HG03135 (cell line): ENCODE data around the gene JPT2.
"Not testable (repeated sequence)": the region's sequence is repeated elsewhere in the genome, so short reads cannot be mapped to it uniquely, and the experiment has no call there.

Experiments
- ATAC-seq: cut with Tn5 transposase; IDR thresholded peaks from one replicate; pipeline ENCODE4 v1.9.1; 2021; ENCODE audit warnings: mild to moderate bottlenecking, moderate library complexity; ENCODE audit not compliant: unreplicated experiment

Gene JPT2

GRCh38 chr16:1727651-1728624, 49.9 kb downstream of the JPT2 start:
- ATAC-seq, result no peak

GRCh38 chr16:1729026-1729425, 50.9 kb downstream of the JPT2 start:
- no peak for ATAC-seq

GRCh38 chr16:1729445-1729844, 51.4 kb downstream of the JPT2 start:
- no peak for ATAC-seq

GRCh38 chr16:1731073-1731472, 53.0 kb downstream of the JPT2 start:
- ATAC-seq, result no peak

- ATAC-seq, result no peak
Observed at GRCh38 chr16:1731603-1732002, 53.5 kb downstream of the JPT2 start.

GRCh38 chr16:1732071-1732470, 54.0 kb downstream of the JPT2 start:
- no peak for ATAC-seq

GRCh38 chr16:1732551-1732987, 54.5 kb downstream of the JPT2 start:
- not testable (repeated sequence) for ATAC-seq

GRCh38 chr16:1734123-1734522, 56.0 kb downstream of the JPT2 start:
- ATAC-seq, result no peak

- no peak for ATAC-seq
Observed at GRCh38 chr16:1734816-1735215, 56.7 kb downstream of the JPT2 start.

GRCh38 chr16:1740234-1740633, 62.2 kb downstream of the JPT2 start:
- no peak for ATAC-seq

- no peak for ATAC-seq
Observed at GRCh38 chr16:1740781-1741490, 62.9 kb downstream of the JPT2 start.

- ATAC-seq, result no peak
Observed at GRCh38 chr16:1741553-1742165, 63.6 kb downstream of the JPT2 start.

GRCh38 chr16:1743376-1744337, 65.6 kb downstream of the JPT2 start:
- no peak for ATAC-seq

GRCh38 chr16:1744338-1744840, 66.3 kb downstream of the JPT2 start:
- no peak for ATAC-seq

GRCh38 chr16:1745181-1745899, 67.3 kb downstream of the JPT2 start:
- no peak for ATAC-seq

GRCh38 chr16:1745900-1746692, 68.0 kb downstream of the JPT2 start:
- ATAC-seq, result no peak

GRCh38 chr16:1746693-1747195, 68.7 kb downstream of the JPT2 start:
- ATAC-seq, result no peak

- ATAC-seq, result no peak
Observed at GRCh38 chr16:1747934-1748333, 69.9 kb downstream of the JPT2 start.
